ENCODE results near the gene FTL. TPM values are rescaled to one million over a fixed set of nuclear protein-coding genes. Genes with fewer than 3 reads are reported as not detected.

Gene FTL
- total RNA-seq, 1 experiment from 2014 or later = 1,245 TPM

- H3K4me1 Mint-ChIP-seq = peaks cover 8% of the 10 kb centered on the region in 2 experiments
- H2AK5ac ChIP-seq (ENCODE audit: insufficient read length, low read length) = no peak overlapping the region
These were observed 39.0 kb downstream of the FTL start for GRCh38 chr19:49004133-49004532.

More at GRCh38 chr19:49004133-49004532, 39.0 kb downstream of the FTL start:
- H3T11ph ChIP-seq (ENCODE audit: low read length) = no peak overlapping the region
- H3K4ac ChIP-seq (ENCODE audit: low read depth, low read length) = no peak overlapping the region
- no peak overlapping the region for H3K27ac ChIP-seq (ENCODE audit: insufficient read length, low read depth, low read length)
- no peak overlapping the region for H2AFZ ChIP-seq (ENCODE audit: low read length)
- no peak overlapping the region for H3K56ac ChIP-seq (ENCODE audit: insufficient read length, low read depth, low read length)
- no peaks in the 10 kb centered on the region for H3K79me2 ChIP-seq (ENCODE audit: insufficient read depth, low read length)
- no peaks in the 10 kb centered on the region for H3K4me1 ChIP-seq (ENCODE audit: insufficient read depth, low read length)
- H4K20me1 ChIP-seq (ENCODE audit: control insufficient read depth, insufficient read depth, insufficient read length) = no peaks in the 10 kb centered on the region
- no peak overlapping the region for H3K23ac ChIP-seq (ENCODE audit: insufficient read length, low read depth, low read length)
- no peak overlapping the region for H3K4me2 ChIP-seq (ENCODE audit: insufficient read depth, insufficient read length, low read length)
- H2BK5ac ChIP-seq (ENCODE audit: insufficient read length, low read length) = no peak overlapping the region
- H4K91ac ChIP-seq (ENCODE audit: insufficient read length, low read depth, low read length) = no peak overlapping the region
- Mint-ChIP-seq H3K9me3 (no peaks in the 10 kb centered on the region), H3K36me3 (ENCODE audit: insufficient read depth in 1 of 3, low read depth in 3 of 3) (peaks cover 18 to 58% (median 51%) of the 10 kb centered on the region in 3 experiments; a peak in 6 of 7 replicates), H3K27ac (no peak overlapping the region), H3K27me3 (ENCODE audit: low read depth) (no peaks in the 10 kb centered on the region), H3K4me3 (no peak overlapping the region)
- H2BK20ac ChIP-seq (ENCODE audit: low read depth, low read length, poor library complexity, severe bottlenecking) = no peak overlapping the region
- H3K23me2 ChIP-seq (ENCODE audit: insufficient read length, low read depth, low read length, poor library complexity, severe bottlenecking) = no peaks in the 10 kb centered on the region
- no peak overlapping the region for H2BK12ac ChIP-seq (ENCODE audit: insufficient read length, low read depth, low read length)
- H3K79me1 ChIP-seq (ENCODE audit: insufficient read depth, low read depth, low read length, poor library complexity, severe bottlenecking) = no peaks in the 10 kb centered on the region
- H3K27me3 ChIP-seq (ENCODE audit: insufficient read depth, low read length) = no peaks in the 10 kb centered on the region
- H4K8ac ChIP-seq (replicated peaks; ENCODE audit: insufficient read length, low read depth, low read length) = no peak overlapping the region
- no peak overlapping the region for H3K18ac ChIP-seq (ENCODE audit: insufficient read length, low read depth, low read length)
- H3K9ac ChIP-seq (ENCODE audit: extremely low read depth, insufficient read length, low read length) = no peak overlapping the region
- H2BK15ac ChIP-seq (ENCODE audit: low read depth, low read length) = no peak overlapping the region
- no peak overlapping the region for H2BK120ac ChIP-seq (ENCODE audit: low read depth, low read length, poor library complexity, severe bottlenecking)
- TF ChIP-seq, protein P1, sequence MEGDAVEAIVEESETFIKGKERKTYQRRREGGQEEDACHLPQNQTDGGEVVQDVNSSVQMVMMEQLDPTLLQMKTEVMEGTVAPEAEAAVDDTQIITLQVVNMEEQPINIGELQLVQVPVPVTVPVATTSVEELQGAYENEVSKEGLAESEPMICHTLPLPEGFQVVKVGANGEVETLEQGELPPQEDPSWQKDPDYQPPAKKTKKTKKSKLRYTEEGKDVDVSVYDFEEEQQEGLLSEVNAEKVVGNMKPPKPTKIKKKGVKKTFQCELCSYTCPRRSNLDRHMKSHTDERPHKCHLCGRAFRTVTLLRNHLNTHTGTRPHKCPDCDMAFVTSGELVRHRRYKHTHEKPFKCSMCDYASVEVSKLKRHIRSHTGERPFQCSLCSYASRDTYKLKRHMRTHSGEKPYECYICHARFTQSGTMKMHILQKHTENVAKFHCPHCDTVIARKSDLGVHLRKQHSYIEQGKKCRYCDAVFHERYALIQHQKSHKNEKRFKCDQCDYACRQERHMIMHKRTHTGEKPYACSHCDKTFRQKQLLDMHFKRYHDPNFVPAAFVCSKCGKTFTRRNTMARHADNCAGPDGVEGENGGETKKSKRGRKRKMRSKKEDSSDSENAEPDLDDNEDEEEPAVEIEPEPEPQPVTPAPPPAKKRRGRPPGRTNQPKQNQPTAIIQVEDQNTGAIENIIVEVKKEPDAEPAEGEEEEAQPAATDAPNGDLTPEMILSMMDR (conservative IDR thresholded peaks at IDR 0.05) = no peak
- no peak for DNase-seq
- H4K5ac ChIP-seq (ENCODE audit: insufficient read length, low read depth, low read length) = no peak overlapping the region
- no CpG with 5 or more reads among the region's 15 CpGs for WGBS (ENCODE audit: extremely low coverage, insufficient read length, low lambda C conversion rate)
- H3K9me3 ChIP-seq (ENCODE audit: control insufficient read depth, low read depth, low read length) = no peaks in the 10 kb centered on the region
- H3K14ac ChIP-seq (ENCODE audit: insufficient read depth, low read length) = no peak overlapping the region

Measured in H9 (cell line).